Suprapubic skin (tissue), 4 donors: ENCODE data around the gene ME3. TPM values are rescaled to one million over a fixed set of nuclear protein-coding genes. Genes with fewer than 3 reads are reported as not detected.

Experiments
- DNase-seq, 2 donors: peaks; one replicate each; pipeline ENCODE4 v3.0.0-alpha.2; 2019; ENCODE audit warnings: low spot score in 2 of 2
- H3K27ac ChIP-seq: fragments of 200-600 bp; sonication (generic); one replicate; pipeline ENCODE4 v1.5.1; 2019
- H3K27me3 ChIP-seq: fragments of 200-600 bp; sonication (generic); one replicate; pipeline ENCODE4 v1.5.1; 2019
- H3K36me3 ChIP-seq: fragments of 200-600 bp; sonication (generic); one replicate; pipeline ENCODE4 v1.5.1; 2019
- H3K4me1 ChIP-seq: fragments of 200-600 bp; sonication (generic); one replicate; pipeline ENCODE4 v1.5.1; 2019
- H3K4me3 ChIP-seq: fragments of 200-600 bp; sonication (generic); one replicate; pipeline ENCODE4 v1.5.1; 2019; ENCODE audit warnings: mild to moderate bottlenecking
- H3K9me3 ChIP-seq: fragments of 200-600 bp; sonication (generic); one replicate; pipeline ENCODE4 v1.5.1; 2019
- EP300 ChIP-seq: sonication (generic); formaldehyde crosslinking; IDR thresholded peaks from one replicate; pipeline ENCODE4 v1.6.1; 2017; ENCODE audit warnings: antibody characterized with exemption
- POLR2A ChIP-seq, 2 donors: fragments of 450-650 bp; IDR thresholded peaks; one replicate each; pipeline ENCODE4 v1.6.1; 2017; ENCODE audit warnings: antibody characterized with exemption in 2 of 2, mild to moderate bottlenecking in 2 of 2, moderate library complexity in 2 of 2
- POLR2AphosphoS5 ChIP-seq, 3 donors: sonication (generic); formaldehyde crosslinking; IDR thresholded peaks; one replicate each; pipeline ENCODE4 v1.6.1; 2017; ENCODE audit warnings: antibody characterized with exemption in 3 of 3
- whole genome bisulfite sequencing: methylation state at CpG from one replicate; pipeline ENCODE4 v1.1.5; 2018; 5-methylcytosine and 5-hydroxymethylcytosine counted together
- total RNA-seq, 4 donors: library from RNA; depleted of rRNA; stranded (reverse); fragments of >200 nt; gene quantifications; one replicate each; pipeline ENCODE4 v1.1.0, GENCODE V29; 2016
- TF ChIP-seq, protein P1 (sequence below), 2 donors: fragments of 200-600 bp in 1 of 2; fragments of 450-650 bp in 1 of 2; sonication (generic) in 1 of 2; IDR thresholded peaks; one replicate each; pipeline ENCODE4 v1.5.1; 2016 to 2019; ENCODE audit warnings: antibody characterized with exemption in 2 of 2, mild to moderate bottlenecking in 1 of 2, moderate library complexity in 1 of 2

ME3 gene
- total RNA-seq, 4 donors from 2014 or later, result 3.7 to 17.0 (median 9.4) TPM

DNA sequence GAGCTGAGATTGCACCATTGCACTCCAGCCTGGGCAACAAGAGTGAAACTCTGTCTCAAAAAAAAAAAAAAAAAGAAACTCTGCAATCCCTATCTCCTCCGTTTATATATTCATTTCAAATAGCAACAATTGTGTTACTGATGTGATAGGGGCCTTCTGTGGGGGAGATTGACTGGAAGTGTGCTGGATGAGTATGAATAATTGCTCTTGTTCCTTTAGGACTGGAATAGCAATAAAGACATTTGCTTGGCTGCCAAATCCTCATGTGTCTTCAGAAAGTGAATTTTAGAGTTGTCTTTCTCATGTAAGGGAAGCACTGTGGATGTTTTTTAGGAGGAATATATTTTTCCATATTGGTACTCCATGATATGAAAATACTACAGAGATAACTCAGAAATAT is 21.1 kb upstream of the ME3 start:
- H3K27ac ChIP-seq, result no peak overlapping the region
- WGBS, result 88% methylated on average over 1 of the region's 1 CpG

DNA sequence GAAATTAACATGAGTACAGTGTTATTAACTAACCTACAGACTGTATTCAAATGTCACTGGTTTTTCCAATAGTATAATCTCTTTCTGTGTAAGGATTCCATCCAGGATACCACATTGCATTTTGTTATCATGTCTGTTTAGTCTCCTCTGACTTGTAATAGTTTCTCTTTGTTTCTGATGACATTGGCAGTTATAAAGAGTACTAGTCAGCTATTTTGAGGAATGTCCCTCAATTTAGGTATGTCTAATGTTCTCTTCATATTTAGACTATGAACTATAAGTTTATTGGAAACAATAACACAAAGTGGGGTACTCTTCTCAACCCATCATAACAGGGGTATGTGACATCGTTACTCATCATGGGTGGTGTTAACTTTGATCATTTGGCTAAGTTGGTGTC is 20.3 kb upstream of the ME3 start:
- DNase-seq, result no peak
- H3K27ac ChIP-seq, result no peak overlapping the region
- 91% methylated on average over 1 of the region's 1 CpG for WGBS
- TF ChIP-seq, protein P1, sequence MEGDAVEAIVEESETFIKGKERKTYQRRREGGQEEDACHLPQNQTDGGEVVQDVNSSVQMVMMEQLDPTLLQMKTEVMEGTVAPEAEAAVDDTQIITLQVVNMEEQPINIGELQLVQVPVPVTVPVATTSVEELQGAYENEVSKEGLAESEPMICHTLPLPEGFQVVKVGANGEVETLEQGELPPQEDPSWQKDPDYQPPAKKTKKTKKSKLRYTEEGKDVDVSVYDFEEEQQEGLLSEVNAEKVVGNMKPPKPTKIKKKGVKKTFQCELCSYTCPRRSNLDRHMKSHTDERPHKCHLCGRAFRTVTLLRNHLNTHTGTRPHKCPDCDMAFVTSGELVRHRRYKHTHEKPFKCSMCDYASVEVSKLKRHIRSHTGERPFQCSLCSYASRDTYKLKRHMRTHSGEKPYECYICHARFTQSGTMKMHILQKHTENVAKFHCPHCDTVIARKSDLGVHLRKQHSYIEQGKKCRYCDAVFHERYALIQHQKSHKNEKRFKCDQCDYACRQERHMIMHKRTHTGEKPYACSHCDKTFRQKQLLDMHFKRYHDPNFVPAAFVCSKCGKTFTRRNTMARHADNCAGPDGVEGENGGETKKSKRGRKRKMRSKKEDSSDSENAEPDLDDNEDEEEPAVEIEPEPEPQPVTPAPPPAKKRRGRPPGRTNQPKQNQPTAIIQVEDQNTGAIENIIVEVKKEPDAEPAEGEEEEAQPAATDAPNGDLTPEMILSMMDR (IDR thresholded peaks at IDR 0.05), result no peak
- TF ChIP-seq POLR2A (IDR thresholded peaks at IDR 0.05) (no peak), POLR2AphosphoS5 (IDR thresholded peaks at IDR 0.05) (no peak), EP300 (no peak)
- H3K27me3 ChIP-seq, result no peaks in the 10 kb centered on the region
- H3K4me3 ChIP-seq, result no peak overlapping the region
- H3K4me1 ChIP-seq, result peaks cover 12% of the 10 kb centered on the region
- H3K36me3 ChIP-seq, result no peaks in the 10 kb centered on the region
- no peaks in the 10 kb centered on the region for H3K9me3 ChIP-seq

More for the DNA sequence above, 21.1 kb upstream of the ME3 start:
- Histone ChIP-seq H3K36me3 (no peaks in the 10 kb centered on the region), H3K4me3 (no peak overlapping the region), H3K27me3 (no peaks in the 10 kb centered on the region), H3K9me3 (no peaks in the 10 kb centered on the region), H3K4me1 (peaks cover 12% of the 10 kb centered on the region)
- TF ChIP-seq POLR2AphosphoS5 (IDR thresholded peaks at IDR 0.05), result no peak
- TF ChIP-seq EP300, result no peak
- TF ChIP-seq, protein P1 (IDR thresholded peaks at IDR 0.05), result no peak
- TF ChIP-seq POLR2A (IDR thresholded peaks at IDR 0.05), result no peak
- no peak for DNase-seq

DNA sequence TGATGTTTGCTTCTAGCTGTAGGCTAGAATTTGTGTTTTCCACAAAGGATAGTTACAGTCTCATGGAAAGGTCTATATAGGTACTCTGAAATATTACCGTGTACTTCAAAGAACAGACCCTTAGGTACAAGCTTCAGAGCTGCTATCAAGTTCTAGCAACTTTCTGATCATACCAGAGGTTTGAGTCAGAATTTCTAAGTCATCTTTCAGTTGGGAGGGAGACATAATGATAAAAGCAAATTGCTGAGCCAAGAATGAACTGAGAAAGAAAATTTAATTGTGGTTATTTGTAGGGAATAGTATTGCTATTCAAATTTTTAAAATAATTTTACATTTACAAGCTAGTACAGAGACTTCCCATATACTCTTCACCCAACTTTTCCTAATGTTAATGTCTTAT is 19.9 kb upstream of the ME3 start:
- Histone ChIP-seq H3K36me3 (no peaks in the 10 kb centered on the region), H3K4me3 (no peak overlapping the region), H3K27me3 (no peaks in the 10 kb centered on the region), H3K9me3 (no peaks in the 10 kb centered on the region), H3K27ac (no peak overlapping the region), H3K4me1 (peaks cover 16% of the 10 kb centered on the region)
- DNase-seq, result no peak
- 69% methylated on average over 1 of the region's 1 CpG for WGBS
- TF ChIP-seq, protein P1 (IDR thresholded peaks at IDR 0.05), result no peak
- TF ChIP-seq POLR2AphosphoS5 (IDR thresholded peaks at IDR 0.05), result no peak

DNA sequence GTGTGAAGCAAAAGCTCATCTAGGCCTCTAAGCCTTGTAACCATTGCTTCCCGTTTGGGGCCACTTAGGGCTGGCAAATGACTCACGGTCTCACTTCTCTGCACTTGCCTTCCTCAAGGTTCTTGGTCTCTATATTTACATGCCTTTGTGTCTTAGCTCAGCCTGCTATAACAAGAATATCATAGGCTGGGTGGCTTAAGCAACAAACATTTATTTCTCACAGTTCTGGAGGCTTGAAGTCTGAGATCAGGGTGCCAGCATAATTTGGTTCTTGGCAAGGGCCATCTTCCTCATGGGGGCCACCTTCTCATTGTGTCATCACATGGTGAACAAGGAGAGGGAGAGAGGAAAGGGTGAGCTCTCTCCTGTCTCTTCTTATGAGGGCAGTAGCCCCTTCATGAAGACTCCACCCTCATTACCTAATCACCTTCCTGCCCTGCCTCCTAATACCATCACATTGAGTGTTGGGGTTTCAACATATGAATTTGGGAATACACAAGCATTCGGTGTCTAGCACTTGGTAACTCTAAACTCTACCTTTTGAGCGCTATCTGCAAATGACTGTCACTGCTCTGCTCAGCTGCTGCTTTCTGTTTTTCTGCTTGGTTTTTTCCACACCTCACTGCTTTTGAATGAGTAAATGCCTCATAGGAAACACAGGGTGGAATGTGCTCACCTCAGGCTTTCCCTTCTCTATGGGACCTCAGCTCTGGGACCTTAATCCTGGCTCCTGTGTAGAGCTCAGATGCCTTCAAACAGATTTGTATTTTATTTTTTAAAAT is 16.2 kb upstream of the ME3 start:
- H3K36me3 ChIP-seq, result no peaks in the 10 kb centered on the region
- H3K27ac ChIP-seq, result no peak overlapping the region
- DNase-seq, result no peak
- H3K9me3 ChIP-seq, result no peaks in the 10 kb centered on the region
- TF ChIP-seq, protein P1 (IDR thresholded peaks at IDR 0.05), result no peak
- TF ChIP-seq POLR2A (IDR thresholded peaks at IDR 0.05), result no peak
- no peak for TF ChIP-seq POLR2AphosphoS5 (IDR thresholded peaks at IDR 0.05)
- TF ChIP-seq EP300, result no peak
- no peak overlapping the region for H3K4me3 ChIP-seq
- H3K4me1 ChIP-seq, result peaks cover 5% of the 10 kb centered on the region
- no peaks in the 10 kb centered on the region for H3K27me3 ChIP-seq
- 77% methylated on average over 4 of the region's 4 CpGs for WGBS

DNA sequence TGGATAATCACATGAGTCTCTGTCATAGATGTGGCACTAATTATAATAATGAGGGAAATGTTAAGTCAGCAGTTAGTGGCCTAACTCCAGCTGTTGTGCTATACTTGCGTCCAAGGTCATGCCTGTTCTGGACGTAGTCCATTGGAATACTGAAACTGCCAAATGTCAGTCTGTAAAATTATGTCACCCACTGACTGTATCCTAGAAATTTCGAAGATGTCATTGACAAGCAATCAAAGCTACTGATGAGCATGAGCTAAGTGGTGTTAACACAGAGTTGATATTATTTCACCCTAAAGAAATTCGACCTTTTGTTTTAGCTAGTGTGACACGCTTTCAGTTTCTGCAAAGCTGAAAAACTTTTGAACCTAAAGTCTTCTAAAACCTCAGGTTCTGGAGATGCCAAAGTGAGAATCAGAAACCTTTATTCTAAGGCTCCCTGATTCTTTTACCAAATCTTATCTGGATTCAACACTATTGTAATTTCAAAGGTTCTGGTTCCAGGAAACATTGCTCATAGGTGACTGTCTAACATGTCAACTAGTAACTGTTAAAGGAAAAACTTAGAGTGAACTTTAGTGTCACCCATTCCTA is 14.9 kb upstream of the ME3 start:
- no peak overlapping the region for H3K27ac ChIP-seq
- no peak for DNase-seq
- 50% methylated on average over 5 of the region's 5 CpGs for WGBS

More for the DNA sequence above, 14.9 kb upstream of the ME3 start:
- Histone ChIP-seq H3K9me3 (no peaks in the 10 kb centered on the region), H3K27me3 (no peaks in the 10 kb centered on the region), H3K4me1 (peaks cover 5% of the 10 kb centered on the region), H3K36me3 (no peaks in the 10 kb centered on the region), H3K4me3 (no peak overlapping the region)
- TF ChIP-seq, protein P1 (IDR thresholded peaks at IDR 0.05), result no peak
- no peak for TF ChIP-seq POLR2A (IDR thresholded peaks at IDR 0.05)
- no peak for TF ChIP-seq POLR2AphosphoS5 (IDR thresholded peaks at IDR 0.05)
- TF ChIP-seq EP300, result no peak
